IPS-18a (cell line): ENCODE results near the gene FRMPD2.

Experiments used
- H3K27ac ChIP-seq: one replicate; pipeline ENCODE4 v1.5.1; 2013; ENCODE audit warnings: low read length
- H3K27me3 ChIP-seq: one replicate; pipeline ENCODE4 v1.6.1; 2013; ENCODE audit warnings: mild to moderate bottlenecking, low read length; ENCODE audit not compliant: control insufficient read depth, insufficient read depth
- H3K36me3 ChIP-seq: one replicate; pipeline ENCODE4 v1.6.1; 2013; ENCODE audit warnings: low read depth, low read length; ENCODE audit not compliant: control insufficient read depth
- H3K4me1 ChIP-seq: one replicate; pipeline ENCODE4 v1.6.1; 2013; ENCODE audit warnings: low read depth, low read length; ENCODE audit not compliant: control insufficient read depth
- H3K4me3 ChIP-seq: one replicate; pipeline ENCODE4 v1.5.1; 2013; ENCODE audit warnings: low read length
- H3K9ac ChIP-seq: one replicate; pipeline ENCODE4 v1.6.1; 2013; ENCODE audit warnings: mild to moderate bottlenecking, low read length, moderate library complexity
- H3K9me3 ChIP-seq: one replicate; pipeline ENCODE4 v1.6.1; 2013; ENCODE audit warnings: low read depth, low read length; ENCODE audit not compliant: control insufficient read depth

FRMPD2 gene

GRCh38 chr10:48236199-48236621 is 38.3 kb downstream of the FRMPD2 start:
- Histone ChIP-seq H3K4me1 (no peaks in the 10 kb centered on the region), H3K4me3 (no peak overlapping the region), H3K27me3 (no peaks in the 10 kb centered on the region), H3K9ac (no peak overlapping the region), H3K27ac (no peak overlapping the region), H3K36me3 (no peaks in the 10 kb centered on the region), H3K9me3 (no peaks in the 10 kb centered on the region)

GRCh38 chr10:48235501-48235900 is 39.0 kb downstream of the FRMPD2 start:
- Histone ChIP-seq H3K36me3 (no peaks in the 10 kb centered on the region), H3K4me3 (no peak overlapping the region), H3K9ac (no peak overlapping the region), H3K27me3 (no peaks in the 10 kb centered on the region), H3K27ac (no peak overlapping the region), H3K4me1 (no peaks in the 10 kb centered on the region), H3K9me3 (no peaks in the 10 kb centered on the region)

GRCh38 chr10:48234787-48235186 is 39.7 kb downstream of the FRMPD2 start:
- Histone ChIP-seq H3K36me3 (no peaks in the 10 kb centered on the region), H3K9me3 (no peaks in the 10 kb centered on the region), H3K4me1 (no peaks in the 10 kb centered on the region), H3K9ac (no peak overlapping the region), H3K27ac (no peak overlapping the region), H3K27me3 (no peaks in the 10 kb centered on the region), H3K4me3 (no peak overlapping the region)

GRCh38 chr10:48234295-48234694 is 40.2 kb downstream of the FRMPD2 start:
- H3K4me3 ChIP-seq = no peak overlapping the region
- no peaks in the 10 kb centered on the region for H3K27me3 ChIP-seq
- H3K27ac ChIP-seq = no peak overlapping the region
- H3K36me3 ChIP-seq = no peaks in the 10 kb centered on the region
- H3K4me1 ChIP-seq = no peaks in the 10 kb centered on the region
- no peak overlapping the region for H3K9ac ChIP-seq
- H3K9me3 ChIP-seq = no peaks in the 10 kb centered on the region

DNA sequence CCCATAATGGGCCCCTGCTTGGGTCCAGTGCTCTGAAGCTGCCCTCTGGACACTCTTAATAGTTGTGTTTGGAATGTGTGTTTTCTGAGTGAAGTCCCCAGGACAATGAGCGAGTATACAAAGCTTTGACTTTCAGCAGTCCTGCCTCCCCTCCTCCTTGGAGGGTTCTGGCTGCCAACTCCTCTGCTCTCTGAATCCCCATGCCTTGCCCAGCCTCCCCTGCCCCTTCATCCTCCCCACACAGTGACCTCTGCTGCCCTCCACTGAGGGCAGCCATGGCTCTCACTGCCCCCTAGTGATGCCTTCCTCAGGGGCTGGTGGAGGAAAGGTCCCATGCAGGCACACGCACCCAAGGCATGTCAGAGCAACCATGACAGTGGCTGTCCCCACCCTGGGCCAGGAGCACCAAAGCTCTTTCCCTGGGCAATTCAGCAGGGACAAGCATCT is 40.9 kb downstream of the FRMPD2 start:
- Histone ChIP-seq H3K9me3 (no peaks in the 10 kb centered on the region), H3K9ac (no peak overlapping the region), H3K4me1 (no peaks in the 10 kb centered on the region), H3K36me3 (no peaks in the 10 kb centered on the region), H3K4me3 (no peak overlapping the region), H3K27ac (no peak overlapping the region), H3K27me3 (no peaks in the 10 kb centered on the region)

DNA sequence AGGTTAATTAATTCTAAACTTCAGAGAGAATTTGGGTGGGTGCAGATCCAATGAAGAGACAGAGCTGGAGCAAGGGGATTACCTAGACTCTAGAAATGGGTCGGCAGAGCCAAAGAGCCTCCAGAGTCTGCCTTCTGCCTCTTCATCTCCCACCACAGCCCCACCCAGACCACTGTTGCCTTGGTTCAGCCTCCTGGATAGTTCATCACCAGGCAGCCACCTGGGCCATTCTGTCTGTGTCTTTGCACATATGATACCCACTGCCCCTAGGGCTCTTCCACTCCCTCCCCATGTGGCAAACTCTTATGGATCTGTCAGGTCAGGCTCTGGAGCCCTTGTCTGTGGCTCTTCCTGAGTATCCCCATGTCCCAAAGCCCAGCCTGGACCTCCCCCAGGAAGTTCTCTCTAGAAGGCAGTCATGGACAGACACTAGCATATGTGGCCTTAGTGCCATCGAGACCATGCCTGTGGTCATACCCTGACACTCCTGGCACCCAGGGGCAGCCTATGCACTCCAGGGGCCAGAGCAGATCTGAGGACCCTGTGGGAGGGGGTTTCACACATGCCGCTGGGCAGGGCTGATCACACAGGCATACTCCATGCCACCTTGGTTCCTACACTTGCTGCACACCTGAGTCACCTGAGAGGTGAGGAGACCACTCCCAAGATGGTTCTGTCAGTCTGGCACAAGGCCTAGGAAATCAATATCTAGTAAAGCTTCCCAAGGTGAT is 41.6 kb downstream of the FRMPD2 start:
- Histone ChIP-seq H3K4me3 (no peak overlapping the region), H3K9ac (no peak overlapping the region), H3K27me3 (no peaks in the 10 kb centered on the region), H3K27ac (no peak overlapping the region), H3K4me1 (no peaks in the 10 kb centered on the region), H3K9me3 (no peaks in the 10 kb centered on the region), H3K36me3 (no peaks in the 10 kb centered on the region)

- Histone ChIP-seq H3K27me3 (no peaks in the 10 kb centered on the region), H3K4me3 (no peak overlapping the region), H3K27ac (no peak overlapping the region), H3K9me3 (no peaks in the 10 kb centered on the region), H3K36me3 (no peaks in the 10 kb centered on the region), H3K9ac (no peak overlapping the region), H3K4me1 (no peaks in the 10 kb centered on the region)
Measured at GRCh38 chr10:48231699-48232315, 42.7 kb downstream of the FRMPD2 start.

DNA sequence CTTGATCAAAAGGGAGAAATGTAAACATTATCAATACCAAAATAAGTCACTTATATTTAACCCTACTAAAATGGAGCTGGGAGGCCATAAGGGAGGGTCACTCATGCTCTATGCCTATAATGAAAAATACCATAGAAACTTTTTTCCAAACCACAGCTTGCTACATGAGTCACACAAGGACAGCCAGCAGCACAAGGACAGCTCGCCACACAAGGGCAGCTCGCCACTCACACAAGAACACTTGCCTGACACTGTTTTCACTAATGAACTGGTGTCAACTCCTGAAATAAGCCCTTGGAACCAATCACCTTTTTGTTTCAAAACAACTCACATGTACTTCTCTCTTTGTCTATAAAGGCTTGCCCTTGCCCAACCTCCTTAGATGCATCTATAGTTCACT is 43.3 kb downstream of the FRMPD2 start:
- Histone ChIP-seq H3K9me3 (no peaks in the 10 kb centered on the region), H3K4me3 (no peak overlapping the region), H3K27ac (no peak overlapping the region), H3K36me3 (no peaks in the 10 kb centered on the region), H3K4me1 (no peaks in the 10 kb centered on the region), H3K9ac (no peak overlapping the region), H3K27me3 (no peaks in the 10 kb centered on the region)

- no peak overlapping the region for H3K4me3 ChIP-seq
- no peak overlapping the region for H3K9ac ChIP-seq
- H3K4me1 ChIP-seq = no peaks in the 10 kb centered on the region
- H3K27me3 ChIP-seq = no peaks in the 10 kb centered on the region
- H3K27ac ChIP-seq = no peak overlapping the region
- H3K36me3 ChIP-seq = no peaks in the 10 kb centered on the region
- no peaks in the 10 kb centered on the region for H3K9me3 ChIP-seq
Measured at GRCh38 chr10:48227213-48227612, 47.3 kb downstream of the FRMPD2 start.

DNA sequence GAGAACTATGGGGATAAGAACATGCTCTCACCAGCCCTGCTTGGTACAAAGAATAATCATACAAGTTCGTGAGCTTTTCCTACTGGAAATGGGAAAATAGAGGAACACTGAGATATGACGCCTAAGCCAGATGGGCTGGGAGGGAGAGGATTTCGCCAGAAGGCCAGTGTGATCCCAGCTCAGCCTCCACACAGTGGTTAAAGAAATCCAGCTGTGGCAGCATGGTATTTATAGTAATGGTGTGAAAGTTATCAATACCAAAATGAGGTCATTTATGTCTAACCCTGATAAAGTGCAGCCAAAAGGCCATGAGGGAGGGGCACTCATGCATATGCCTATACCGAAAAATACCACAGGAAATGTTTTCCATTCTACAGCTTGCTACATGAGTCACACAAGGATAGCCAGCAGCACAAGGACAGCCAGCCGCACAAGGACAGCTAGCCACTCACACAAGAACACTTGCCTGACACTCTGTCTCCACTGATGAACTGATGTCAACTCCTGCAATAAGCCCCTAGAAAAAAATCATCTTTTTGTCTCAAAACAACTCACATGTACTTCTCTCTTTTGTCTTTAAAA is 49.4 kb downstream of the FRMPD2 start:
- Histone ChIP-seq H3K9me3 (no peaks in the 10 kb centered on the region), H3K36me3 (no peaks in the 10 kb centered on the region), H3K4me3 (no peak overlapping the region), H3K27ac (no peak overlapping the region), H3K4me1 (no peaks in the 10 kb centered on the region), H3K9ac (no peak overlapping the region), H3K27me3 (no peaks in the 10 kb centered on the region)

GRCh38 chr10:48224296-48224695 is 50.2 kb downstream of the FRMPD2 start:
- H3K9me3 ChIP-seq = no peaks in the 10 kb centered on the region
- no peak overlapping the region for H3K27ac ChIP-seq
- H3K27me3 ChIP-seq = no peaks in the 10 kb centered on the region
- no peaks in the 10 kb centered on the region for H3K36me3 ChIP-seq
- H3K4me1 ChIP-seq = no peaks in the 10 kb centered on the region
- H3K4me3 ChIP-seq = no peak overlapping the region
- no peak overlapping the region for H3K9ac ChIP-seq

DNA sequence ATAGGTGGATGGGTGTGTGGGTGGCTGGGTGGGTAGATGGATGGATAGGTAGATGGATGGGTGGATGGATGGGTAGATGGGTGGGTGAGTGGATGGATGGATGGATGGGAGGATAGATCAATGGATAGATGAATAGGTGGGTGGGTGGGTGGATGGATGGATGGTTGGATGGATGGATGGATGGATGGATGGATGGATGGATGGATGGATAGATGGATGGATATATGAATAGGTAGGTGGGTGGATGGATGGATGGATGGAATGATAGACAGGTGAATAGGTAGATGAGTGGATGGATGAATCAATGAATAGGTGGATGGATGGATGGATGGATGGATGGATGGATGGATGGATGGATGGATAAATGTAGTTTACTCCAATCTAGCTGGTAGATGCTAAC is 52.7 kb downstream of the FRMPD2 start:
- no peaks in the 10 kb centered on the region for H3K36me3 ChIP-seq
- no peak overlapping the region for H3K9ac ChIP-seq

More for the DNA sequence above, 52.7 kb downstream of the FRMPD2 start:
- no peak overlapping the region for H3K4me3 ChIP-seq
- H3K9me3 ChIP-seq = no peaks in the 10 kb centered on the region
- no peaks in the 10 kb centered on the region for H3K4me1 ChIP-seq
- H3K27ac ChIP-seq = no peak overlapping the region
- H3K27me3 ChIP-seq = no peaks in the 10 kb centered on the region
